Sigmoid colon (tissue), 7 donors: ENCODE data around the gene PRAC1. TPM values are rescaled to one million over a fixed set of nuclear protein-coding genes. Genes with fewer than 3 reads are reported as not detected.

Experiments used
- DNase-seq: peaks from one replicate; pipeline ENCODE4 v3.0.0-alpha.2; 2019
- H3K27ac ChIP-seq, 4 donors: fragments of 200-600 bp; sonication (generic); one replicate each; pipeline ENCODE4 v1.5.1; 2016 to 2019; ENCODE audit warnings: mild to moderate bottlenecking in 1 of 4
- H3K27me3 ChIP-seq, 3 donors: fragments of 200-600 bp; sonication (generic); one replicate each; pipeline ENCODE4 v1.5.1; 2019; ENCODE audit warnings: mild to moderate bottlenecking in 1 of 3
- H3K36me3 ChIP-seq, 4 donors: fragments of 200-600 bp; sonication (generic); one replicate each; pipeline ENCODE4 v1.5.1; 2016 to 2019
- H3K4me1 ChIP-seq, 4 donors: fragments of 200-600 bp; sonication (generic); one replicate each; pipeline ENCODE4 v1.5.1; 2017 to 2019
- H3K4me3 ChIP-seq, 4 donors: fragments of 200-600 bp; sonication (generic); one replicate each; pipeline ENCODE4 v1.5.1; 2017 to 2019; ENCODE audit warnings: mild to moderate bottlenecking in 2 of 4, moderate library complexity in 1 of 4
- H3K9me3 ChIP-seq, 4 donors: fragments of 200-600 bp in 3 of 4; sonication (generic) in 3 of 4; one replicate each; pipeline versions ENCODE4 v1.5.1 to v1.6.1; 2013 to 2019
- CTCF ChIP-seq, 4 experiments: fragments of 450-650 bp in 3 of 4; fragments of 200-600 bp in 1 of 4; IDR thresholded peaks; one replicate each; pipeline ENCODE4 v1.5.1; 2016 to 2019; ENCODE audit warnings: antibody characterized with exemption in 4 of 4, mild to moderate bottlenecking in 3 of 4, moderate library complexity in 2 of 4
- EP300 ChIP-seq, 4 donors: sonication (generic); formaldehyde crosslinking; IDR thresholded peaks; one replicate each; pipeline ENCODE4 v1.6.1; 2017; ENCODE audit warnings: antibody characterized with exemption in 4 of 4
- POLR2A ChIP-seq, 2 donors: fragments of 450-650 bp; IDR thresholded peaks; one replicate each; pipeline ENCODE4 v1.6.1; 2016; ENCODE audit warnings: antibody characterized with exemption in 2 of 2, mild to moderate bottlenecking in 2 of 2, moderate library complexity in 2 of 2
- POLR2AphosphoS5 ChIP-seq, 4 donors: sonication (generic); formaldehyde crosslinking; IDR thresholded peaks; one replicate each; pipeline ENCODE4 v1.6.1; 2017; ENCODE audit warnings: antibody characterized with exemption in 4 of 4
- WGBS, 2 donors: extraction: QIAGEN DNeasy Blood & Tissue Kit; methylation state at CpG; one replicate each; pipeline ENCODE4 v1.1.7; 2013; 5-methylcytosine and 5-hydroxymethylcytosine counted together
- intact Hi-C: fragments of 100-400 bp; cut with DNase I; formaldehyde crosslinking; loops from one replicate; pipeline ENCODE4 v1.15.1; 2023
- polyA plus RNA-seq, 3 donors: library from polyadenylated mRNA; stranded (reverse); fragments of 200-250 nt; gene quantifications; one replicate each; pipeline ENCODE4 v1.2.3, GENCODE V29; 2013
- total RNA-seq, 4 donors: library from RNA; depleted of rRNA; stranded (reverse); fragments of >200 nt; gene quantifications; one replicate each; pipeline ENCODE4 v1.1.0, GENCODE V29; 2016
- donor health status: healthy with polysubstance abuse.
- donor health status: Bipolar disorder and iron deficiency.
- donor health status: healthy.

Gene PRAC1
- total and polyA plus RNA-seq, 7 donors: 9.1 to 572 (median 388) TPM; not detected in 2

- Histone ChIP-seq H3K4me3 (no peak overlapping the region), H3K9me3 (no peaks in the 10 kb centered on the region), H3K27ac (no peak overlapping the region), H3K27me3 (peaks cover 15 to 92% (median 40%) of the 10 kb centered on the region in 3 donors), H3K4me1 (peaks cover 0 to 11% (median 10%) of the 10 kb centered on the region in 4 donors), H3K36me3 (no peaks in the 10 kb centered on the region)
- DNase-seq: no peak
- TF ChIP-seq POLR2A (IDR thresholded peaks at IDR 0.05) (no peak), CTCF (IDR thresholded peaks at IDR 0.05) (no peak), EP300 (IDR thresholded peaks at IDR 0.05) (no peak), POLR2AphosphoS5 (IDR thresholded peaks at IDR 0.05) (no peak)
- intact Hi-C loops: no loop called here
Measured at GRCh38 chr17:48759288-48759687, 37.0 kb upstream of the PRAC1 start.

- H3K36me3 ChIP-seq: no peaks in the 10 kb centered on the region
- peak; percentile 19 for DNase-seq
- TF ChIP-seq EP300 (IDR thresholded peaks at IDR 0.05): no peak
- no peak for TF ChIP-seq POLR2AphosphoS5 (IDR thresholded peaks at IDR 0.05)
- no peak for TF ChIP-seq POLR2A (IDR thresholded peaks at IDR 0.05)
- TF ChIP-seq CTCF (IDR thresholded peaks at IDR 0.05): no peak
- no peaks in the 10 kb centered on the region for H3K9me3 ChIP-seq
- H3K4me3 ChIP-seq: no peak overlapping the region
- peaks cover 32 to 97% (median 55%) of the 10 kb centered on the region in 3 donors for H3K27me3 ChIP-seq
- no peak overlapping the region for H3K27ac ChIP-seq
- intact Hi-C loops: no loop called here
- WGBS, 2 donors: 7 to 56% methylated on average over 2 of the region's 2 CpGs
- peaks cover 0 to 27% (median 24%) of the 10 kb centered on the region in 4 donors for H3K4me1 ChIP-seq
Measured at GRCh38 chr17:48757524-48757961, 35.2 kb upstream of the PRAC1 start.

- H3K27ac ChIP-seq: no peak overlapping the region
- peaks cover 39 to 97% (median 60%) of the 10 kb centered on the region in 3 donors for H3K27me3 ChIP-seq
- peaks cover 0 to 29% (median 25%) of the 10 kb centered on the region in 4 donors for H3K4me1 ChIP-seq
- DNase-seq: peak; percentile 38
- no peaks in the 10 kb centered on the region for H3K9me3 ChIP-seq
- intact Hi-C loops: no loop called here
- 13 to 26% methylated on average over 3 of the region's 3 CpGs for WGBS, 2 donors
- TF ChIP-seq POLR2AphosphoS5 (IDR thresholded peaks at IDR 0.05) (no peak), CTCF (IDR thresholded peaks at IDR 0.05) (no peak), POLR2A (IDR thresholded peaks at IDR 0.05) (no peak), EP300 (IDR thresholded peaks at IDR 0.05) (no peak)
- no peaks in the 10 kb centered on the region for H3K36me3 ChIP-seq
- H3K4me3 ChIP-seq: no peak overlapping the region
Measured at GRCh38 chr17:48756830-48757251, 34.5 kb upstream of the PRAC1 start.

GRCh38 chr17:48755356-48755755 lies 33.0 kb upstream of the PRAC1 start:
- Histone ChIP-seq H3K9me3 (no peaks in the 10 kb centered on the region), H3K27ac (no peak overlapping the region), H3K27me3 (peaks cover 52 to 98% (median 75%) of the 10 kb centered on the region in 3 donors), H3K36me3 (no peaks in the 10 kb centered on the region), H3K4me3 (no peak overlapping the region), H3K4me1 (peaks cover 0 to 29% (median 25%) of the 10 kb centered on the region in 4 donors)
- WGBS, 2 donors: 34 to 47% methylated on average over 8 of the region's 8 CpGs
- no peak for DNase-seq
- intact Hi-C loops: no loop called here
- TF ChIP-seq POLR2AphosphoS5 (IDR thresholded peaks at IDR 0.05): no peak

GRCh38 chr17:48754500-48755261 lies 32.4 kb upstream of the PRAC1 start:
- H3K27ac ChIP-seq: no peak overlapping the region
- H3K36me3 ChIP-seq: no peaks in the 10 kb centered on the region
- no peak overlapping the region for H3K4me3 ChIP-seq
- TF ChIP-seq CTCF (IDR thresholded peaks at IDR 0.05) (no peak), EP300 (IDR thresholded peaks at IDR 0.05) (no peak), POLR2A (IDR thresholded peaks at IDR 0.05) (no peak), POLR2AphosphoS5 (IDR thresholded peaks at IDR 0.05) (no peak)
- intact Hi-C loops: no loop called here
- 19 to 25% methylated on average over 52 of the region's 52 CpGs for WGBS, 2 donors
- DNase-seq: no peak
- peaks cover 0 to 29% (median 25%) of the 10 kb centered on the region in 4 donors for H3K4me1 ChIP-seq
- H3K27me3 ChIP-seq: peaks cover 58 to 98% (median 78%) of the 10 kb centered on the region in 3 donors
- no peaks in the 10 kb centered on the region for H3K9me3 ChIP-seq
